Activated CD4-positive, CD25-positive, alpha-beta regulatory T cell treated with anti-CD3 and anti-CD28 coated beads, Interleukin-2, amount 50 U/mL, for 72 hours (primary cell): Measurements from ENCODE around the gene MPZL1.
A peak's percentile ranks its signal among the peaks of the same experiment; 100 is the strongest.
"Not testable (repeated sequence)": the region's sequence is repeated elsewhere in the genome, so short reads cannot be mapped to it uniquely, and the experiment has no call there.

ENCODE experiments used
- DNase-seq: peaks from one replicate; pipeline ENCODE4 v3.0.0; 2021

The MPZL1 gene

DNA sequence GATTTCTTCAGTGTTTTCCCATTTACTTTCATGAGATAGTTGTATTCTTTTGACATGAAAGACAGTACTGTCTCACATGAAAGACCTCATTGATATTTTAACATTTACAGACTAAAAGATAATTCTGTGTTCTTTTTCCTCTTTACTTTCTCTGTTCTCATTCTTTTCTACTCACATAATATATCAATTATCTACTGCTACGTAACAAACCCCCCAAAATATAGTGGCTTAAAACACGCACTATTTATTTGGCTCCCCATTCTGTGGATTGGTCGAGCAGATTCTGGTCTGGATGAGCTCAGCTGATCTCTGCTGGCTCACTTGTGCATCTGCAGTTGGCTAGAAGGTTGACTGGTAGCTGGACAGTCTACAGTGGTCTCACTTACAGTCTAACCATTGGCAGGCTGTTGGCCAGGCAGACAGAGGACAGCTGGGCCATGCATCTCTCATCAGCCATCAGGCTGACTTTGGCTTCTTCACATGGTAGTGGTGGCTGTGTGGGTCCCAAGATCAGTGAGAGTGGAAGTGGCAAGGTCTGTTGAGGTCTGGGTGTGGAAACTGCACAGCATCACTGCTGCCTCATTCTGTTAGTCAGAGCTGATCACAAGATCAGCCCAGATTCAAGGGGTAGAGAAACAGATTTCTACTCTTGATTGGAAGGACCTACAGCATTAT, 63.2 kb downstream of the MPZL1 start:
- no peak for DNase-seq

DNA sequence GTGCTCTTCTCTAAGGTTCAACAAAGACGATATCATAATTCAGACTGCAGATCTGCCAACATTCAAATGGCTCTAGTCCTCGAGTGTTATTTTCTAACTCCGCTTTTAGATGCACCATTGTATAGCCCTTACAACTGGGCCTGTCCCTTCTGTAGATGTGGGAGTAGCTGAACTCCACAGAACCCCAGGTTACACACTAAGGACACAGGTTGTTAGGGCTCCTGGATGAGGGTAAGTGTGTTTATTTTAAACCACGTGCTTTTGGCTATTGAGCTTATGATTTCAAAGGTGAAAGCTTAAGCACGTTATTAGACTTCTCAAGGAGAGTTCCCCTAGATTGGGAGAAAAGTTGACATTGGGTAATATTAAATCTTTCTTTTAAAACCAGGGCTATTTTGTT, 64.7 kb downstream of the MPZL1 start:
- no peak for DNase-seq

DNA sequence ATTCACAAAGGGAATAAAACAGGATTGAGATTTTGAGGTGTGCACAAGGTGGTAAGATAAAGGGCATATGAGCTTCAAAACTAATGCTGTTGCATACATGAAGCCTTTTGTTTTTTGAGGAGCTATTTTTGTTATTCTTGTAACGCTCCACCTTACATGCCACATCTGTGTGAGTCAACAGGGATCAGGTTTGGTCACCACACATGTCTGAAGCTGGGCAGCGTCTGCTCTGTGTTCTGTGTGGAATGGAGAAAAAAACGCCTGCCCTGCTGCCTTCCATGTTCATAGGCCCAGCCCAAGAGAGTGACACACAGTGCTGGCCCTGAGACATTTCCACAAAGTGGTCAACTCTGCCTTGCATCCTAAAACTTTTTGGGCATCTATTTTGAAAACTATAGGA, 67.7 kb downstream of the MPZL1 start:
- no peak for DNase-seq

DNA sequence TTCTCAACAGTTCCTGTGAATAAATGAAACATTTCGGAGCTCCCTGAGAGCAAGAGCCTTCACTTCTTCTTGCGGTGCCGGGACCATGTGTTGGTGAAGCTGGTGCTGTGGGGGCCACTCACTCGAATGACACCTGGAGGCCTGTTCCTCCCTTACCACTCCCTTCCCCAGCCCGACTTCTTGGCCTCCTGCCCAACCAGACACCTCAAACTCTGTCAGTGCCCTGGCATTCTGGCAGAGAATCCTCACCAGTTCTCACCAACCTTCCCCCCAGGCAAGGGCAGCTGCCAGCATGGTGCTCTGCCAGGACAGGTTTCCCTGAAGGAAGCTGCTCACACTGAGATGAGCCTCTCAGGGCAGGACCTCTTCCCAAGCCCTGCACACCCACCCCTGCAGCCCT, 68.3 kb downstream of the MPZL1 start:
- DNase-seq: no peak

DNA sequence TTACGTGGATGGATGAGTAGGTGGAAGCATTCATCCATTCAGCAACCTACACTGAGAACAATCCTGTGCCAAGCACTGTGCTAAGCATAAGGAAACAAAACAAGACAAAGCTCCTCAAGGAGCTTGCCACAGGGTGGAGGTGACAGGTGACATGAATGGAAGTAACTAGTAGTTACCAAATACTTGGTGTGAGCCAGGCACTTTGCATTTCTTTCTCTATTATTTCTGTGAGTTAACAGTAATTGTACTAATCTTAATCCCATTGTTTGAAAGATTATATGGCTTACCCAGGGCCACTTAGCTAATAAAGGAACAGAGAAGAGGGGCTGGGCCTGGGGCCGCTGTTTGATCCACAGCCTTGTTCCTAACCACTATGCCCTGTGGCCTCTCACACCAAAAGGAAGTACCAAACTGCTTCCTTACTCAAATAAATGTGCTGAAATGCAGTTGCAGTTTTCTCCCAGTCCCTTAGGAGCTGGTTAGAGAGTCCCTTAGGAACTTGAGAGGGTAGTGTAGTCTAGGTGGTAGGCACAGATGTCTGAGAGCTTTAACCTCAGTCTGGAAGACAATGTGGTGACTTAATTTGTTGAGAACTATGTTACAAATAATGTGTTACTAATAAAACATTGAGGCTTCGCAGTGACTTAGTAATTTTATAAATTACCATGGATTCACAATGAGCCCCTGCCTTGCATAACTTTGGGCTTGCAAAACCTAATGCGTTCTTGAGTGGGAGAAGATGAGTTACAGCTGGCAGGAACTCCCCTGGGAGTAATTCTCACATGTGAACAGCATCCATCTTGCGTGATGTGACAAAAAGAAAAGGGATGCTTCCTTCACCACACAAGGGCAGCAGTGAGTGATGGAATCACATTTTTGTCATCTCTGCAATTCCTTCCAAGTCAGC, 69.8 kb downstream of the MPZL1 start:
- DNase-seq: no peak

GRCh38 chr1:167792188-167792565, 70.4 kb downstream of the MPZL1 start:
- no peak for DNase-seq

DNA sequence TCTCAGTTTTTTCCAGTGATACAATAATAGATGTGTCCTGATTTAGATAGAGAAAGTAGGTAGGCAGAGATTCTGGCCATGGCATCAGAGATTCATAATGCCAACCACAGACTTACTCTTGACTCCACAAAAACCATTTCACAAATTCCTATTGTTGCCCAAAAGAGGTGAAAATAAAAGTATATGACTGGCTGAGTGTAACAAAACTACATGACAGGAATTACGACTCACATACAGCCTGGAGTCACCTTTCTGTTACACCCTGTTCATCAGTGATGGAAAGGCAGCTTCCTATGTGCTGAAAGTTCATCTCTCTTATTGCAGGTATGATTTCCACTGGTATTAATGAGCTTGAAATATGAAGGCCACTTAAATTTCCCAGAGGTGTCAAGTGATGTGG, 72.3 kb downstream of the MPZL1 start:
- no peak for DNase-seq

DNA sequence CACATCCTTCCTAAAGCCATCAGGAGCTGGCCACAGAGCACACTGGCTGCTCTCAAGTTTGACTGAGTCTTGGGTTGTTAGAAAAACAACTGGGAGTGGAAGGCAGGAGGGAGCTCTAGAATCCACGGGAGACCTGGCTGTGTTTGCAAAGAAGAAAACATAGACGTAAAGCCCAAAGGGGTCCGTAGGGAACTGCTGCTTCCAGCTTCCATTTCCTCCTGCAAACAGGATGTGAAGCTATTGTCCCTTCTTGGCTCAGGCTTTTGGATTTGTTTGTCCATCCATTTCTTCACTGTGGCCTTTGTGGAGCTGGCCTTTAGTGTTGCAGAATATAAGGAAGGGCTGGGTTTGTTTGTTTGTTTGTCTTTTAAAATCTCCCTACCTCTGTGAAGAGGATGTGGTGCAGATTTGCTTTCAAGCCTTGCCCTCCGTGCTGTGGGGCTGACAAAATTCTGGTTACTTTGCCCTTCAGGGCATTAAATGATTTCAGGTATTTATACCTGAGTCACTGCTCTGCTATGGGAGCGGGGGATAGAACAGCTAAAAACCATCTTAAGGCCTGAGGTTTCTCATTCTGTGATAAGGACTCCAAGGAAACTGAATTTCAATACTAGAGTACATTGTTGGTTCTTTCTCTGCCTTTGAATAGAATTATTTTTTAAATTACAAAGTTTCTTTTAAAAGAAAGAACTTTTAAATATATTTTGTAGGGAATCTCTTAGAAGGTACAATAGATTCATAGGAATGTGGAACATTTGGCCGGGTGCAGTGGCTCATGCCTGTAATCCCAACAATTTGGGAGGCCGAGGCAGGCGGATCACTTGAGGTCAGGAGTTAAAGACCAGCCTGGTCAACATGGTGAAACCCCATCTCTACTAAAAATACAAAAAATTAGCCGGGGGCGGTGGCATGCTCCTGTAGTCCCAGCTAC, 74.3 kb downstream of the MPZL1 start:
- no peak for DNase-seq

GRCh38 chr1:167797015-167797414, 75.2 kb downstream of the MPZL1 start:
- no peak for DNase-seq

- DNase-seq: no peak
Observed at GRCh38 chr1:167798952-167799351, 77.2 kb downstream of the MPZL1 start.

DNA sequence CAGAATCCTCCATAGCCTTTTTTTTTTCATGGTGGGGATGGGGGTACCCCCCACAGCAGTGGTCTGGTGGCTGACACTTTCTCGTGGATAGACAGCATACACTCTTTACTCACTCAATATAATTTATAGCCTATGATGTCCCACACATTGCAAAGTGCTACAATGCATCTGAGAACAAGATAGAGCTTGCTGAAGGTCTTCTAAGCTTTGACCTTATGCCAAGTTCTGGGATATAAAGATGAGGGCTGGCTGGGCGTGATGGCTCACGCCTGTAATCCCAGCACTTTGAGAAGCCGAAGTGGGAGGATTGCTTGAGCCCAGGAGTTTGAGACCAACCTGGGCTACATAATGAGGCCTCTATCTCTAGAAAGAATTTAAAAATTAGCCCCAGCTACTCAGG, 78.0 kb downstream of the MPZL1 start:
- DNase-seq: no peak

GRCh38 chr1:167800251-167800650, 78.5 kb downstream of the MPZL1 start:
- DNase-seq: no peak

DNA sequence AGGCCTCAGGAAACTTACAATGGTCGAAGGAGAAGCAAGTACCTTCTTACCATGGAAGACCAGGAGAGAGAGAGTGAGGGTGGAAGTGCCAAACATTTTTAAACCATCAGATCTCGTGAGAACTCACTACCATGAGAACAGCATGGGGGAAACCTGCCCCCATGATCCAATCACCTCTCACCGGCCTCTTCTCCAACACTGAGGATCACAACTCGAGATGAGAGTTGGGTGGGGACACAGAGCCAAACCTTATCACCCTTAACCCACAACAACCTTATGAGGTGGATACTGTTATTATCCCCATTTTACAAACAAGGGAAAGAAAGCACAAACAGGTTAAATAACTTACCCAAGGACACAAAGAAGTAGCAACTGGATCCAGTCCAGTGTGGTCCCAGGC, 80.5 kb downstream of the MPZL1 start:
- no peak for DNase-seq

DNA sequence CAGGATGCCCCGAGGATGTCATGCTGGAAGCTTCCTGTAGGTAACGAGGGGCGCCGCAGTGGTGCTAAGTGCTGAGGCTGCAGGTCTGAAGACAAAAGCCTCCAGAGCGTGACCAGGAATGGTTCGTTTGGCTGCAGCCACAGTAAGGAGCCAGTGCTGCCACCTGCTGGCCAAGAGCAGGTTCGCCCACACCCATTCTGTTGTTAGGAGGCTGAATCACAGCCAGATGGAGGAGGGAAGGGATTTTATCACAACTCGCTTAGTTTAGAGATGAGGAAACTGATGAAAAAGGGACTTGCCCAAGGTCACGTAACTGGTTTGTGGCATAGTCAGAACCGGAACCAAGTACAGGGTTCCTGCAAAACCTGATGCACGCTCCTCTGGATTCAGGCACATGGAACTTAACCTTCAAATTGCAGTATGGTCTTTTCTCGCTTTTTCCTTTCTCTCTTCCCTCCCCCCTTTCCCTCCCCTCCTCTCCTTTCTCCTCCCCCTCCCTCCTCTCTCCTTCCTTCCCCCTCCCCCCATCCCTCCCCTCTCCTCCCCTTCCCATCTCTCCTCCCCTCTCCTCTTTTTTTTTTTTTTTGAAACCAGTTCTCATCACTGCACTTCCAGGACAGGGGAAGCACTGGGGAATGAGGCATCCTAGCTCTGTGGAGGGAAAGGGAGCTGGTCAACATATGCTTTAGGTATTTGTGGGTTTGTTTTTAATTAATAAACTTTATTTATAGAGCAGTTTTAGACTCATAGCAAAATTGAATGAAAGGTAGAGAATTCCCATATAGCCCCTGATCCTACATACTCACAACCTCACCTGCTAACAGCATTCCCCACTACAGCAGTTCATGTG, 81.8 kb downstream of the MPZL1 start:
- peak; percentile 88 for DNase-seq

DNA sequence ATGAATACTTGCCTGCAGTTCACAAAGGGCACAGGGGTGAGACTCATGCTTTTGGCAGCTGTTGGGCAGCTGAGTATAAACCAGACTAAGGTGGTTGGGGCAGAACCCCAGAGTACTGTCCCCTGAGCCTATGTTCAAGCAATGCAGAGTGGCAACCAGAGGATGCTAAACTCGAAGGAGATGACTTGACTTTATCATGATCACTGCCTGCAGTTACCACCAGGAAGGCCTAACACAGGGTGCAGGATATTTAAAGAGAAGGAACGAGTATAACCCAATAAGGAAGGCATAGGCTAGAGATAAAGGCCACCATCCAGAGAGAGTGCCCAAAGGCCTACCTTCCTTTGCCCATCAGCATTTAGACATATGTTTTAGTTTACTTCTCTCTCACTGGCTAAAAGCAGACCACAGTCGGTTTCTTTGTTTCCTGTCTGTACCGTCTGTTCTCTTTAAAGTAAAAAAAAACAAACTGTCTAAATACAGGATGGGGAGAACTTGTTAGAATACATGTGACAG, 83.3 kb downstream of the MPZL1 start:
- DNase-seq: no peak

DNA sequence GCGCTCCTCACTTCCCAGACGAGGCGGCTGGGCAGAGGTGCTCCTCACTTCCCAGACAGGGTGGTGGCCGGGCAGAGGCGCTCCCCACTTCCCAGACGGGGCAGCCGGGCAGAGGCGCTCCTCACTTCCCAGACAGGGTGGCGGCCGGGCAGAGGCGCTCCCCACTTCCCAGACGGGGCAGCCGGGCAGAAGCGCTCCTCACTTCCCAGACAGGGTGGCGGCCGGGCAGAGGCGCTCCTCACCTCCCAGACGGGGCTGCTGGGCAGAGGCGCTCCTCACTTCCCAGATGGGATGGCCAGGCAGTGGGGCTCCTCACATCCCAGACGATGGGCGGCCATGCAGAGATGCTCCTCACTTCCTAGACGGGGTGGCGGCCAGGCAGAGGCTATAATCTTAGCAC, 84.5 kb downstream of the MPZL1 start:
- DNase-seq: not testable (repeated sequence)

DNA sequence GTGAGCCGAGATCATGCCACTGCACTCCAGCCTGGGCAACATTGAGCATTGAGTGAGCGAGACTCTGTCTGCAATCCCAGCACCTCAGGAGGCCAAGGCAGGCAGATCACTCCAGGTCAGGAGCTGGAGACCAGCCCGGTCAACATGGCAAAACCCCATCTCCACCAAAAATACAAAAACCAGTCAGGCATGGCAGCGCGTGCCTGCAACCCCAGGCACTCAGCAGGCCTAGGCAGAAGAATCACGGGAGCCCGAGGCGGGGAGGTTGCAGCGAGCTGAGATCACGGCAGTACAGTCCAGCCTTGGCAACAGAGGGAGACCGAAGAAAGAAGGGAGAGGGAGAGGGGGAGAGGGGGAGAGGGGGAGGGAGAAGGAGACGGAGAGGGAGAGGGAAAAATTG, 84.9 kb downstream of the MPZL1 start:
- not testable (repeated sequence) for DNase-seq

DNA sequence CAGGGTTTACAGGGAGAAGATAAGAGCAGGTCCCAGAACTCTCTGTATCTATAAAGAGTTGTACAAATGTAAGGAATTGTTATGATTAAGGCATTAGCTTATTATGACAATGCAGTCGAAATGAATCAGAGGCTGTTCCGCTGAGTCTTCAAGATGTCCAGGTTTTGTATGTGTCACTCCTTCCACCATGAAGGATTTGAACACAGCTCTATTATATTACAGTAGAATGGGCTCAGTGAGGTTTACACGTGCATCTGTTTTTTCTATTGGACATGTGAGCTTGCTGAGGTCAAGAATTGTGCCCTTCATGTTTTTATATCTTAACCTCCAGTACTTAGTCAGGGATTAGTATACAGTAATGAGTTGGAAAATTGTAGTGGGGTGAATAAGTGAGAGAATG, 86.3 kb downstream of the MPZL1 start:
- no peak for DNase-seq

DNA sequence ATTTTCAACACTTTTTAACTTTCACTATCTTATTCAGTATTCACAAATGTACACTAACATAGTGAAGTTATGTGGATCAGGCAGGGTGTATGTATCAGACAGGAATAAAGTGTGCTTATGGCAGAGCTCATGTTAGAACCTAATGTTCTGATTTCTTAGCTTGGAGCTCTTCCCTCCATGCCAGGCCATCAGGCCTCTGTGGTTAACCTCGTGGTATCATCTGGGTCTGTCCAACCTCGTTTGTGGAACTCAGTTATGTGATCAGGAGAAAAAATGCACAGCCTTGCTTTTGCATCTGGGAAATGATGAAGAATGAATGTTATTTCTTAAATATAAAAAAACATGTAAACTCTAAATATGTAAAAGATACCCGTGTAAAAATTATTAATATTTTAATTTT, 86.9 kb downstream of the MPZL1 start:
- no peak for DNase-seq

GRCh38 chr1:167812972-167813371, 91.2 kb downstream of the MPZL1 start:
- no peak for DNase-seq

DNA sequence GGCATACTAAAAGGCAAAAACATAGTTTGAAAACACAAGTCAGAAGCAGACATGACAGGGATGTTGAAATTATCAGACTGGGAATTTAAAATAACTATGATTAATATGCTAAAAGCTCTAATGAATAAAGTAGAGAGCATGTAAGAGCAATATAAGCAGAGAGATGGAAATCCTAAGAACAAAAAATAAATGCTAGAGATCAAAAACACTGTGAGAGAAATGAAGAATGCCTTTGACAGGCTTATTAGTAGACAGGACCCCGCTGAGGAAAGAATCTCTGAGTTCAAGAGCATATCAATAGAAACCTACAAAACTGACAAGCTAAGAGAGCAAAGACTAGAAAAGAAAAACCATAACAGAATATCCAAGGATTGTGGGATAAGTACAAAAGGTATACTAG, 93.9 kb downstream of the MPZL1 start:
- no peak for DNase-seq
